NCI-H2081 treated with DMSO at 0.1 percent for 48 hours (cell line): ENCODE measurements around the gene HERC5.
A peak's percentile ranks its signal among the peaks of the same experiment; 100 is the strongest.

ENCODE experiments used
- DNase-seq: peaks from one replicate; lab custom pipeline; 2025; lab: John Stamatoyannopoulos, UW

The HERC5 gene

GRCh38 chr4:88522702-88523324, 65.9 kb downstream of the HERC5 start:
- DNase-seq, result no peak

DNA sequence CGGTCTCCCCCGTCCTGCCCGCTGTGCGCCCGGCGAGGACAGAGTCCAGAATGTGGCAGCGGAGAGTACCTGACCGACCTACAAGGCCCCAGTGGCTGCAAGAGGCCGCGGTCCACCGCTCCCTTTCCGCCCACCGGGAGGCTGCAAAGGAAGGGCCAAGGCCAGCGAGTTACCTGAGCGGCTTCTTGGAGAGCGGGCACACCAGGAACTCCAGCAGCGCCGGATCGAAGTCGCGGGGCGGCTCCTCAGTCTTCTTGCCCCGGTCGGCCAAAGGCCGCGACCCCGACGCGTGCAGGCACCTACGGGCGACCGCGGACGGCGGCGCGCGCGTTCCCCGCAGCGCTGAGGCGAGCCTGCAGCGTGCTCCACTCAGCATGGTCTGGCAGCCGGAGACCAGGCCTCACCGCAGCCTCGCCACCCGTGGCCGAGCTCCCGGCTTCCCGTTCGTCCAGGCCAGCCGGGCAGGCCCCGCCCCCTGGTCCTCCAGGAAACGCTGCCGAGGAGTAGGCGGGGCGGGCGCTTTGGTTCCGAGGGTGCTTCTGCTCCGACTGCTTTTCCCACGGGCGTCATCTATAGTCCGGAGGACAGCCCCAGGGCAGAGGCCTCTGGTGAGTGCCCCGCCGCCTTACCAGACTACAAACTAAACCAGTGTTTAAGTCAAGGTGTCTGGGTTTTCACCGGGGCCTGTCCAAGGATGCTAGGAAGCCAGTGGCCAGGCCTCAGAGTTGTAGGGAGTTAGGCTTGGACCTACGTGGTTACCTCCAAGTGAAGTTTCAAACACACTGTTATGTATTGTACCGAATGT, 66.6 kb downstream of the HERC5 start, which contains the start of gene PYURF:
TSS of gene PYURF (minus strand) at position 452 of the 805 bp plus-strand sequence. CDS start at position 376, 76 bp downstream.
- peak; percentile 3 for DNase-seq

- no peak for DNase-seq
These were observed 67.3 kb downstream of the HERC5 start for GRCh38 chr4:88524171-88524570.

- DNase-seq, result no peak
These were observed 69.4 kb downstream of the HERC5 start for GRCh38 chr4:88526221-88526815.

- DNase-seq, result no peak
These were observed 70.9 kb downstream of the HERC5 start for GRCh38 chr4:88527787-88528186.

- no peak for DNase-seq
These were observed 71.9 kb downstream of the HERC5 start for GRCh38 chr4:88528861-88529260.

DNA sequence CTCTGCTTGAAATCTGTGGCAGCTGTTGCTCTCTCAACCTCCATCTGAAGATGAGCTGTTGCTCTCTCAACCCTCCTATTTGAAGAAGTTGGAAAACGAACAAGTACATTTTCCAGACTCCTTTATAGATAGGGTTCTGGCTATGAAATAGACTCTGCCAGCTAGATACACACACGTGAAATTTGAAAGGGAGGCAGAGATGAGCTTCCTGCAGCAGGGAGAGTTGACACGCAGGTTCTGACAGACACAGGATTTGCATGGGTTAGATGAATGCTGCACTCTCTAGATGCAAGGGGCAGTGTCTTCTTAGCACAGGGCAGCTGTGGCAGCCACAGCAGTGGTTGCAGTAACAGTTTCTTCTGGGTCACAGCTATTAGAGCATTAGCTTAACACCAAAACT, 74.6 kb downstream of the HERC5 start:
- no peak for DNase-seq

GRCh38 chr4:88533088-88533790, 76.3 kb downstream of the HERC5 start:
- no peak for DNase-seq

DNA sequence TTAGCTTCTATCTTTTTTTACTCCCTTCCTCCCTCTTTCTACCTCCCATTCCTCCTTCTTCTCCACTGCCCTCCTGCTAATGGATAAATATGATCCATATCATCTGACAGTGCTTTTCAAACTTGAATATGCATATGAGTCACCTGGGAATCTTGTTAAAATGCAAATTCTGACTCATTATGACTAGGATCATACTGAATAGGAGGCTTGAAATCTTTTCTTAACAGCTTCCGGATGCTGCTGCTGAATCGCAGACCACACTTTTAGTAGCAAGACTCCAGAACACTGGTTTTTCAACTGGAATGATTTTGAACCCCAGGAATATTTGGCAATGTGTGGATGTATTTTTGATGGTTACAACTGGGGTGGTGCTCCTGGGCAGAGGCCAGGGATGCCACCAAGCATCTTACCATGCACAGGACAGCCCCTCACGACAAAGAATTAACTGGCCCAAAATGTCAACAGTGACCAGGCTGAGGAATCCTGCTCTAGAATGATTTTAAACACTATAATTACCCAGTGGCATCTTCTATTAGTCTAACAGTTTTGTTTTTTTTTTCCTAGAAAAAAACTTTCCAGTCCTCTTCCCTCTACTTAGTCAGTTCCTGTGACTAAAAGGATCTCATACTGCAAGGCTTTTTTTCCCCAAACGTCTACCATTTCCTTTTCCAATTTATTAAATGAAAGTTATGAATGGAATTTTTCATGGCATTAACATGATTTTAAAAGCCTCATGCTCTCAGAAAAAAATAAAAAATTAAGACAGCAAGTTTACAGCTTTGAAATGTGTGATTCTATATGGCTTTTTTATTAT, 77.2 kb downstream of the HERC5 start:
- no peak for DNase-seq

- no peak for DNase-seq
These were observed 78.3 kb downstream of the HERC5 start for GRCh38 chr4:88535090-88535755.

GRCh38 chr4:88537709-88538108, 80.8 kb downstream of the HERC5 start:
- DNase-seq, result no peak

DNA sequence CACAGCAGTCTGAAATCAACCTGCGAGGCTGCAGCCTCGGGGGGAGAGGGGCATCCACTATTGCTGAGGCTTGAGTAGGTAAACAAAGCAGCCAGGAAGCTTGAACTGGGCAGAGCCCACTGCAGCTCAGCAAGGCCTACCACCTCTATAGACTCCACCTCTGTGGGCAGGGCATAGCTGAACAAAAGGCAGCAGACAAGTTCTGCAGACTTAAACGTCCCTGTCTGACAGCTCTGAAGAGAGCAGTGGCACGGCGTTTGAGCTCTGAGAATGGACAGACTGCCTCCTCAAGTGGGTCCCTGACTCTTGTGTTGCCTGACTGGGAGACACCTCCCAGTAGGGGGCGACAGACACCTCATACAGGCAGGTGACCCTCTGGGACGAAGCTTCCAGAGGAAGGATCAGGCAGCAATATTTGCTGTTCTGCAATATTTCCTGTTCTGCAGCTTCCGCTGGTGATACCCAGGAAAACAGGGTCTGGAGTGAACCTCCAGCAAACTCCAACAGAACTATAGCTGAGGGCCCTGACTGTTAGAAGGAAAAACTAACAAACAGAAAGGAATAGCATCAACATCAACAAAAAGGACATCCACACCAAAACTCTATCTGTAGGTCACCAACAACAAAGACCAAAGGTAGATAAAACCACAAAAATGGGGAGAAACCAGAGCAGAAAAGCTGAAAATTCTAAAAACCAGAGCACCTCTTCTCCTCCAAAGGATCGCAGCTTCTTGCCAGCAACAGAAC, 82.6 kb downstream of the HERC5 start:
- peak; percentile 6 for DNase-seq

GRCh38 chr4:88549815-88550214, 92.9 kb downstream of the HERC5 start:
- DNase-seq, result no peak
